ENCODE data around the gene IMMP2L.

DNA sequence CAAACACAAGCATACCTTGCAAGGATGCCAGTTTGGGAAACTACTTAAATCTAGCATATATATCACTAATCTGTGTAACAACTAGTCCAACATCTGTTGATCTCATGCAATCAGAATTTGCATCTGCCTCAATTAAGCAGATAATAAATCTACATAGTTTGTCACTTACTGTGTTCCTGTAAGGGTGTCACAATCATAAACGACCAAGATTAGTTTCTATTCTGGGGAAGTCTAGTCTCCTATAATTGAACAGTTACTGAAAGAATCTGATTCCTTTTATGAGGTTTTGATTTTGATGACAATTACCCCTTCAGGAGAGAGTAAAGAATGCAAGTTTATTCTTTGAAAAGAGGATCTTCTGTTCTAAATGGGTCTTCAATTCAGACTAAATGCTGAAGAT, 556.8 kb downstream of the IMMP2L start:
- TF ChIP-seq RCOR1 (IDR thresholded peaks at IDR 0.05; ENCODE audit: low read length), result no peak
- TF ChIP-seq CHD2 (IDR thresholded peaks at IDR 0.05; ENCODE audit: low read length, partially characterized antibody), result no peak
- no peak for TF ChIP-seq TCF12 (IDR thresholded peaks at IDR 0.05)
- TF ChIP-seq, protein P1, sequence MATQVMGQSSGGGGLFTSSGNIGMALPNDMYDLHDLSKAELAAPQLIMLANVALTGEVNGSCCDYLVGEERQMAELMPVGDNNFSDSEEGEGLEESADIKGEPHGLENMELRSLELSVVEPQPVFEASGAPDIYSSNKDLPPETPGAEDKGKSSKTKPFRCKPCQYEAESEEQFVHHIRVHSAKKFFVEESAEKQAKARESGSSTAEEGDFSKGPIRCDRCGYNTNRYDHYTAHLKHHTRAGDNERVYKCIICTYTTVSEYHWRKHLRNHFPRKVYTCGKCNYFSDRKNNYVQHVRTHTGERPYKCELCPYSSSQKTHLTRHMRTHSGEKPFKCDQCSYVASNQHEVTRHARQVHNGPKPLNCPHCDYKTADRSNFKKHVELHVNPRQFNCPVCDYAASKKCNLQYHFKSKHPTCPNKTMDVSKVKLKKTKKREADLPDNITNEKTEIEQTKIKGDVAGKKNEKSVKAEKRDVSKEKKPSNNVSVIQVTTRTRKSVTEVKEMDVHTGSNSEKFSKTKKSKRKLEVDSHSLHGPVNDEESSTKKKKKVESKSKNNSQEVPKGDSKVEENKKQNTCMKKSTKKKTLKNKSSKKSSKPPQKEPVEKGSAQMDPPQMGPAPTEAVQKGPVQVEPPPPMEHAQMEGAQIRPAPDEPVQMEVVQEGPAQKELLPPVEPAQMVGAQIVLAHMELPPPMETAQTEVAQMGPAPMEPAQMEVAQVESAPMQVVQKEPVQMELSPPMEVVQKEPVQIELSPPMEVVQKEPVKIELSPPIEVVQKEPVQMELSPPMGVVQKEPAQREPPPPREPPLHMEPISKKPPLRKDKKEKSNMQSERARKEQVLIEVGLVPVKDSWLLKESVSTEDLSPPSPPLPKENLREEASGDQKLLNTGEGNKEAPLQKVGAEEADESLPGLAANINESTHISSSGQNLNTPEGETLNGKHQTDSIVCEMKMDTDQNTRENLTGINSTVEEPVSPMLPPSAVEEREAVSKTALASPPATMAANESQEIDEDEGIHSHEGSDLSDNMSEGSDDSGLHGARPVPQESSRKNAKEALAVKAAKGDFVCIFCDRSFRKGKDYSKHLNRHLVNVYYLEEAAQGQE (IDR thresholded peaks at IDR 0.05; ENCODE audit: low read depth, low read length), result no peak
- TF ChIP-seq RFX5 (IDR thresholded peaks at IDR 0.05; ENCODE audit: low read length), result no peak
- TF ChIP-seq EP300 (IDR thresholded peaks at IDR 0.05; ENCODE audit: borderline replicate concordance in 1 of 2, low read depth in 1 of 2, low read length in 1 of 2), result no peak
- TF ChIP-seq, protein P2, sequence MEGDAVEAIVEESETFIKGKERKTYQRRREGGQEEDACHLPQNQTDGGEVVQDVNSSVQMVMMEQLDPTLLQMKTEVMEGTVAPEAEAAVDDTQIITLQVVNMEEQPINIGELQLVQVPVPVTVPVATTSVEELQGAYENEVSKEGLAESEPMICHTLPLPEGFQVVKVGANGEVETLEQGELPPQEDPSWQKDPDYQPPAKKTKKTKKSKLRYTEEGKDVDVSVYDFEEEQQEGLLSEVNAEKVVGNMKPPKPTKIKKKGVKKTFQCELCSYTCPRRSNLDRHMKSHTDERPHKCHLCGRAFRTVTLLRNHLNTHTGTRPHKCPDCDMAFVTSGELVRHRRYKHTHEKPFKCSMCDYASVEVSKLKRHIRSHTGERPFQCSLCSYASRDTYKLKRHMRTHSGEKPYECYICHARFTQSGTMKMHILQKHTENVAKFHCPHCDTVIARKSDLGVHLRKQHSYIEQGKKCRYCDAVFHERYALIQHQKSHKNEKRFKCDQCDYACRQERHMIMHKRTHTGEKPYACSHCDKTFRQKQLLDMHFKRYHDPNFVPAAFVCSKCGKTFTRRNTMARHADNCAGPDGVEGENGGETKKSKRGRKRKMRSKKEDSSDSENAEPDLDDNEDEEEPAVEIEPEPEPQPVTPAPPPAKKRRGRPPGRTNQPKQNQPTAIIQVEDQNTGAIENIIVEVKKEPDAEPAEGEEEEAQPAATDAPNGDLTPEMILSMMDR (IDR thresholded peaks at IDR 0.05), result no peak
- TF ChIP-seq POLR2AphosphoS5 (IDR thresholded peaks at IDR 0.05; ENCODE audit: low read depth, low read length), result no peak
- TF ChIP-seq GABPA (IDR thresholded peaks at IDR 0.05; ENCODE audit: low read depth), result no peak
- no peak for TF ChIP-seq RAD21 (IDR thresholded peaks at IDR 0.05; ENCODE audit: low read length)

All from SK-N-SH (cell line).